Measurements from ENCODE around the gene LMO1. TPM values are rescaled to one million over a fixed set of nuclear protein-coding genes. Genes with fewer than 3 reads are reported as not detected.

The LMO1 gene
- total and polyA plus RNA-seq, 2 of the 13 experiments (the other 11 are each of a cell fraction or from before 2014, with no cell fraction given), result not detected

- Histone ChIP-seq H3K4me3 (replicated peaks in 1 of 3; ENCODE audit: insufficient read depth in 1 of 3, low read depth in 2 of 3, low read length in 3 of 3) (no peak overlapping the region), H3K36me3 (replicated peaks in 1 of 2; ENCODE audit: control insufficient read depth in 1 of 2, insufficient read depth in 2 of 2, low read length in 2 of 2) (no peaks in the 10 kb centered on the region), H3K4me2 (ENCODE audit: low read depth, low read length) (no peak overlapping the region), H3K9ac (ENCODE audit: insufficient read depth, low read depth, low read length) (no peak overlapping the region), H2AFZ (ENCODE audit: low read length) (no peak overlapping the region), H4K20me1 (ENCODE audit: insufficient read depth, low read length) (no peaks in the 10 kb centered on the region), H3K27me3 (ENCODE audit: control insufficient read depth in 1 of 2, insufficient read depth in 2 of 2, low read length in 2 of 2) (peaks cover 1 to 12% of the 10 kb centered on the region in 2 experiments; a peak in 2 of 5 replicates), H3K4me1 (ENCODE audit: insufficient read depth, low read length) (no peaks in the 10 kb centered on the region), H3K27ac (ENCODE audit: extremely low read length, insufficient read depth, low read length) (no peak overlapping the region), H3K79me2 (ENCODE audit: insufficient read depth, low read length) (no peaks in the 10 kb centered on the region), H3K9me3 (ENCODE audit: low read length) (no peaks in the 10 kb centered on the region)
- in situ Hi-C loops (cut with HindIII; ENCODE audit: extremely low pct_ligation_motif_present, low pct_unique_long_range_greater_than_20kb) (no loop called here), intact Hi-C loops (cut with micrococcal nuclease; ENCODE audit: unreplicated experiment) (no loop called here)
- WGBS (ENCODE audit: low lambda C conversion rate), result 52% methylated on average over 10 of the region's 11 CpGs
- no TSS peak for BruUV-seq (replicated peaks)
- CTCF ChIA-PET (ENCODE audit: low intra/inter-chr PET ratio, low total read pairs), result no interaction called here
- FAIRE-seq (no peak), DNase-seq (ENCODE audit: low spot score) (no peak), ATAC-seq (no peak; the same call in 2 of the 3 replicates)
- TF ChIP-seq ZBTB42 (CRISPR knock-in tag; IDR thresholded peaks at IDR 0.05) (no peak), ZNF260 (CRISPR knock-in tag; IDR thresholded peaks at IDR 0.05; ENCODE audit: borderline replicate concordance, low read depth) (no peak), FOXA3 (CRISPR knock-in tag; IDR thresholded peaks at IDR 0.05) (no peak), SP5 (CRISPR knock-in tag; IDR thresholded peaks at IDR 0.05; ENCODE audit: borderline replicate concordance, low read depth) (no peak)
- POLR2A ChIA-PET, result no interaction called here
Measured at GRCh38 chr11:8233691-8234424, 29.8 kb downstream of the LMO1 start.

DNA sequence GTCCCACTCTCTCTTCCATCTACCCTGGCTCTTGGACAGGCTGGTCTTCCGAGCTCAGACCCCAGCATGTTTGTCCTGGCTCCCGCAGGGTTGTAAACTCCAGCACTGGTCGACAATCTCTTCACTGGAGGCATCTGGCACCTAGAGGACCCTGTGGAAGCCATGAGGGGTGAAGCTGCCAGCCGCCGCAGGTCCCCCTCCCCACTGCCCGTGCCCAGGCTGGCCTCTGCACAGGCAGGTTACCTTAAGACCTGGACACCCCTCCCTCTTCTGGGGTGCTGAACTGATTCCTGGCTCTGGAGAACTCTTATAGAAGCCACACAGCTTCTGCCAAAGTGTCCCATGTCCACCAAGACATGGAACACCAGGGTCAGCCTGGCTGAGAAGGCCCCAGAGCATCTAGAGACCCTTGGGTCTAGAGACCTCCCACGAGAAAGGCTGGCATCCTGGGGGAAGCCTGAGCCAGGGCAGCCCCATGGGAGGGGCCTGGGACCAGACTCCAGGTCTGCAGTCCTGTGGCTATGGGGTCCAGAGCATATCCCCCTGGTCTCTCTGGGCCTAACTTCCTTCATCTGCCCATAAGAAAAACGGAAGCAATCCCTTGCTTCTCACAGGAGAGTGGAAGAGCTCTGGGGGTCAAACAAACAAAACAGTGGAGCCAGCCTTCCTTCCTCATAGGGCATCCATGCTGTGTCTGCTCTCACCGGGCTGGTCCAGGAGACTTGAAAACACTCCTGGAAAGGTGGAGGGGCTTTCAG is 30.6 kb downstream of the LMO1 start:
- CTCF ChIA-PET (ENCODE audit: low intra/inter-chr PET ratio, low total read pairs), result no interaction called here
- TF ChIP-seq PBX2 (CRISPR knock-in tag; IDR thresholded peaks at IDR 0.05) (no peak), ZMYM2 (CRISPR knock-in tag; IDR thresholded peaks at IDR 0.05) (no peak), SAP130 (CRISPR knock-in tag; IDR thresholded peaks at IDR 0.05; ENCODE audit: low read depth) (no peak), SP1 (IDR thresholded peaks at IDR 0.05) (no peak), SP1 (CRISPR knock-in tag; IDR thresholded peaks at IDR 0.05) (no peak), ZSCAN22 (CRISPR knock-in tag; IDR thresholded peaks at IDR 0.05) (no peak), HDAC6 (IDR thresholded peaks at IDR 0.05; ENCODE audit: low read depth, low read length) (no peak), PCBP2 (optimal IDR thresholded peaks at IDR 0.05; ENCODE audit: low read depth, low read length, poor library complexity, severe bottlenecking) (no peak), ZNF766 (CRISPR knock-in tag; IDR thresholded peaks at IDR 0.05; ENCODE audit: borderline replicate concordance) (no peak), ZNF556 (CRISPR knock-in tag; IDR thresholded peaks at IDR 0.05; ENCODE audit: borderline replicate concordance) (no peak)
- TF ChIP-seq, protein P1, sequence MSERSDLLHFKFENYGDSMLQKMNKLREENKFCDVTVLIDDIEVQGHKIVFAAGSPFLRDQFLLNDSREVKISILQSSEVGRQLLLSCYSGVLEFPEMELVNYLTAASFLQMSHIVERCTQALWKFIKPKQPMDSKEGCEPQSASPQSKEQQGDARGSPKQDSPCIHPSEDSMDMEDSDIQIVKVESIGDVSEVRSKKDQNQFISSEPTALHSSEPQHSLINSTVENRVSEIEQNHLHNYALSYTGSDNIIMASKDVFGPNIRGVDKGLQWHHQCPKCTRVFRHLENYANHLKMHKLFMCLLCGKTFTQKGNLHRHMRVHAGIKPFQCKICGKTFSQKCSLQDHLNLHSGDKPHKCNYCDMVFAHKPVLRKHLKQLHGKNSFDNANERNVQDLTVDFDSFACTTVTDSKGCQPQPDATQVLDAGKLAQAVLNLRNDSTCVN (CRISPR knock-in tag; IDR thresholded peaks at IDR 0.05; ENCODE audit: borderline replicate concordance), result no peak
- TF ChIP-seq, protein P2, sequence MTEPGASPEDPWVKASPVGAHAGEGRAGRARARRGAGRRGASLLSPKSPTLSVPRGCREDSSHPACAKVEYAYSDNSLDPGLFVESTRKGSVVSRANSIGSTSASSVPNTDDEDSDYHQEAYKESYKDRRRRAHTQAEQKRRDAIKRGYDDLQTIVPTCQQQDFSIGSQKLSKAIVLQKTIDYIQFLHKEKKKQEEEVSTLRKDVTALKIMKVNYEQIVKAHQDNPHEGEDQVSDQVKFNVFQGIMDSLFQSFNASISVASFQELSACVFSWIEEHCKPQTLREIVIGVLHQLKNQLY (CRISPR knock-in tag; IDR thresholded peaks at IDR 0.05), result no peak

More for the DNA sequence above, 30.6 kb downstream of the LMO1 start:
- ATAC-seq (no peak), DNase-seq (ENCODE audit: low spot score) (no peak), FAIRE-seq (no peak)
- 0% methylated on average over 2 of the region's 9 CpGs for WGBS (ENCODE audit: low lambda C conversion rate)
- Histone ChIP-seq H3K9ac (ENCODE audit: insufficient read depth, low read depth, low read length) (no peak overlapping the region), H3K27me3 (ENCODE audit: control insufficient read depth in 1 of 2, insufficient read depth in 2 of 2, low read length in 2 of 2) (peaks cover 1 to 12% of the 10 kb centered on the region in 2 experiments; a peak in 2 of 5 replicates), H2AFZ (ENCODE audit: low read length) (no peak overlapping the region), H3K4me1 (ENCODE audit: insufficient read depth, low read length) (no peaks in the 10 kb centered on the region), H3K79me2 (ENCODE audit: insufficient read depth, low read length) (no peaks in the 10 kb centered on the region), H3K4me3 (replicated peaks in 1 of 3; ENCODE audit: insufficient read depth in 1 of 3, low read depth in 2 of 3, low read length in 3 of 3) (no peak overlapping the region), H3K36me3 (replicated peaks in 1 of 2; ENCODE audit: control insufficient read depth in 1 of 2, insufficient read depth in 2 of 2, low read length in 2 of 2) (no peaks in the 10 kb centered on the region), H3K9me3 (ENCODE audit: low read length) (no peaks in the 10 kb centered on the region), H4K20me1 (ENCODE audit: insufficient read depth, low read length) (no peaks in the 10 kb centered on the region), H3K27ac (ENCODE audit: extremely low read length, insufficient read depth, low read length) (no peak overlapping the region), H3K4me2 (ENCODE audit: low read depth, low read length) (no peak overlapping the region)
- POLR2A ChIA-PET, result no interaction called here
- in situ Hi-C loops (cut with HindIII; ENCODE audit: extremely low pct_ligation_motif_present, low pct_unique_long_range_greater_than_20kb) (no loop called here), intact Hi-C loops (cut with micrococcal nuclease; ENCODE audit: unreplicated experiment) (no loop called here)
- no TSS peak for BruUV-seq (replicated peaks)

Data from HepG2 (cell line).